HUDEP-2 (cell line): Measurements from ENCODE around the gene IGF2R.
"Not testable (repeated sequence)": the region's sequence is repeated elsewhere in the genome, so short reads cannot be mapped to it uniquely, and the experiment has no call there.

Experiments
- DNase-seq, 76 experiments: peaks; one replicate each; lab custom pipeline; 2025; ENCODE audit not compliant: unreplicated experiment in 76 of 76; lab: John Stamatoyannopoulos, UW

Gene IGF2R

DNA sequence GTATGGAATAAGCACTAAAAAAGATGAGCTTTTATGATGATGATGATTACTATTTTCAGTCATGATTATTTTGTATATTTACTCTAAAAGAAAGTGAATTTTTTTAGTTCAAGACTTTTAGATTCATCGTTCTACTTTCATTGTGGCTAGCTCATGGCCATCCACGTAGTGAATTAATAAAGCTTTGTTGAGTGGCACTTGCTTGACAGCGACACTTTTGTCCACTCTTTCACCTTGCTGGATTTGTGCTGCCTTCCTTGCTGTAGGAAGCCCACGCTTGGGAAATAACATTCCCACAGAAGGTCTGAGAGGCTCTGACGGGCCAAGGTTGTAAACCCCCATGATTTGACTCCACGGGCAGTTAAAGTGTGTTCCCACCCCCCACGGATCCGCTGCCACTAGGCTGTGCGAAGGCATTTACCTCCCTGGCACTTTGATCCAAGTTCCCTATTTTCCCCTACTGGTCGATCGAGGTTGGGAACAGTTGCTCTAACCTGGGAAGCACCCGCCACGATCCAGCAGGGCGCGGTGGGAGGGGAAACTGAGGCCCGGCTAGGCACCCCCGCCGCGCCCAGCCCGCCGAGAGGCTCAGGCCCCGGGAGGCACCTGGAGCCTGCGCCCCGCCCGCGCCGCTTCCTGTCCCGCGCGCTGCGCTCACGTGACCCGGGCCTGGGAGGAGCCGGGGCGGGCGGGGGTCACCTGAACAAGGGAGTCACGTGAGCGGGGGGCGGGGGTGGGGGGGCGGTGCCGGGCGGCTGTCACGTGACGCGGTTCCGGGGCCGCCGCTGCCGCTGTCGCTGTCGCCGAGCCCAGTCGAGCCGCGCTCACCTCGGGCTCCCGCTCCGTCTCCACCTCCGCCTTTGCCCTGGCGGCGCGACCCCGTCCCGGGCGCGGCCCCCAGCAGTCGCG is at the start of gene IGF2R:
Gene IGF2R (plus strand): TSS at position 788 of the 909 bp plus-strand sequence. CDS start 165 bp downstream, outside the sequence.
- DNase-seq, result peak in 74 of 76 experiments; percentile 55 to 98 (median 92)

DNA sequence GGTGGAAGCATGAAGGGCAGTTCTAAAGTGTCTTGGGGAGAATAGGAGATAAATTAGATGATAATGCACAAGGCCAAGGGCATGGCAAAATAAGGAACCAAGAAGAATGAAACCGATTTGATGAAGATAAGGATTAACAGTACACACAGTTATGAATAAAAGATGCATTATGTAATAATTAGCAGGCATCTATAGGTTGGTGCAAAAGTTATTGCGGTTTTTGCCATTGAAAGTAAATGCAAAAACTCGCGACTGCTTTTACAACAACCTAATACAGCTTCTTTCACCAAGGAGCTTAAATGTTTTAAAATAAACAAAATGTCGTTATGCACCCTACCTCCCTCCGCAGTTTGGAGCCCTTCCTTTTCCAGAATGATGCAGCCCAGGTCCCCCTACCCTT is 49.1 kb upstream of the IGF2R start:
- no peak for DNase-seq

DNA sequence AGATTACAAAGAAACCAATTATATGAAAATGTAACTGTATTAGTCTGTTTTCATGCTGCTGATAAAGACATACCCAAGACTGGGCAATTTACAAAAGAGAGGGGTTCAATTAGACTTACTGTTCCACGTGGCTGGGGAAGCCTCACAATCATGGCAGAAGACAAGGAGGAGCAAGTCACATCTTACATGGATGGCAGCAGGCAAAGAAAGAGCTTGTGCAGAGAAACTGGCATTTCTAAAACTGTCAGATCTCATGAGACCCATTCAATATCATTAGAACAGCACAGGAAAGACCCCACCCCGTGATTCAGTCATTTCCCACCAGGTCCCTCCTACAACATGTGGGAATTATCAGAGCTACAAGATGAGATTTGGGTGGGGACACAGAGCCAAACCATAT is 44.7 kb upstream of the IGF2R start:
- DNase-seq, result not testable (repeated sequence)

DNA sequence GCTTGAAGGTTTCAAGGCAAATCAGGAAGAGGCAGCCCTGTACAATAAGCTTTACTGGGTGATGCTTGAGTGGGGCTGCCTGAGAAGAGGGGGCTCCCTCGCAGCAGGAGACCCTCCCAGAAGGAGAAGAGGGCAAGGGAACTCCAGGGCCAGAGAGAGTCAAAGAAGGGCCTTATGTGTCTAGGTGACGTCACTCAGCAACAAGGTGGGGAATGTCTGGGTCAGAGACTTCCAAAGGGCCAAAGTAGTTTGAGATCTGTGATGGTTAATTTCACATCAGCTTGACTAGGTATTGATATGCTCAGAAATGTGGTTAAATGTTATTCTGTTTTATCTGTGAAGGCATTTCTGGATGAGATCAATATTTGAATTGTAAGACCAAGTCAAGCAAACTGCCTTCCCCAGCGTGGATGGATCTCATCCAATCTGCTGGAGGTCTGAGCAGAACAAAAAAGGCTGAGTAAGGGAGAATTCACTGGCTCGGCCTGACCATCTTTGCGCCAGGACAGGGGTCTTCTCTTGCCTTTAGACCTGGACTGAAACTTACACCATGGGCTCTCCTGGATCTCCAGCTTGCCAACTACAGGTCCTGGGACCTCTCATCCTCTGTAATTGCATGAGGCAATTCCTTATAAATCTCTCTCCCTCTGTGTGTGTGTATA is 42.2 kb upstream of the IGF2R start:
- DNase-seq, result no peak

GRCh38 chr6:159929819-159930218 is 39.1 kb upstream of the IGF2R start:
- DNase-seq, result peak in 38 of 76 experiments; percentile 7 to 42 (median 21)

DNA sequence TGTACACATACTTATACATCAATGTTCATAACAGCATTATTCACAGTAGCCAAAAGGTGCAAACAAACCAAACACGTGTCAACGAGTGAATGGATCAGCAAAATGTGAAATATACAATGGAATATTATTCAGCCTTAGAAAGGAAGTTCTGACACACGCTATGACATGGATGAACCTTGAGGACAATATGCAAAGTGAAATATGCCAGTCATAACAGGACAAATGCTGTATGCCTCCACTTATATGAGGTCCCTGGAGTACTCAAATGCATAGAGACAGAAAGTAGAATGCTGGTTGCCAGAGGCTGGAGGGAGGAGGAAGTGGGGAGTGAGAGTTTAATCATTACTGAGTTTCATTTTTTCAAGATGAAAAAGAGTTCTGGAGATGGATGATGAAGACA is 37.8 kb upstream of the IGF2R start:
- no peak for DNase-seq

GRCh38 chr6:159931846-159932245 is 37.0 kb upstream of the IGF2R start:
- no peak for DNase-seq

- DNase-seq, result no peak
Observed at GRCh38 chr6:159933077-159933476, 35.8 kb upstream of the IGF2R start.

GRCh38 chr6:159934181-159934580 is 34.7 kb upstream of the IGF2R start:
- no peak for DNase-seq

GRCh38 chr6:159935065-159935464 is 33.8 kb upstream of the IGF2R start:
- no peak for DNase-seq

GRCh38 chr6:159935633-159936032 is 33.2 kb upstream of the IGF2R start:
- DNase-seq, result no peak

GRCh38 chr6:159939591-159940016 is 29.3 kb upstream of the IGF2R start:
- DNase-seq, result peak in 3 of 76 experiments; percentile 16 to 24 (median 17)

DNA sequence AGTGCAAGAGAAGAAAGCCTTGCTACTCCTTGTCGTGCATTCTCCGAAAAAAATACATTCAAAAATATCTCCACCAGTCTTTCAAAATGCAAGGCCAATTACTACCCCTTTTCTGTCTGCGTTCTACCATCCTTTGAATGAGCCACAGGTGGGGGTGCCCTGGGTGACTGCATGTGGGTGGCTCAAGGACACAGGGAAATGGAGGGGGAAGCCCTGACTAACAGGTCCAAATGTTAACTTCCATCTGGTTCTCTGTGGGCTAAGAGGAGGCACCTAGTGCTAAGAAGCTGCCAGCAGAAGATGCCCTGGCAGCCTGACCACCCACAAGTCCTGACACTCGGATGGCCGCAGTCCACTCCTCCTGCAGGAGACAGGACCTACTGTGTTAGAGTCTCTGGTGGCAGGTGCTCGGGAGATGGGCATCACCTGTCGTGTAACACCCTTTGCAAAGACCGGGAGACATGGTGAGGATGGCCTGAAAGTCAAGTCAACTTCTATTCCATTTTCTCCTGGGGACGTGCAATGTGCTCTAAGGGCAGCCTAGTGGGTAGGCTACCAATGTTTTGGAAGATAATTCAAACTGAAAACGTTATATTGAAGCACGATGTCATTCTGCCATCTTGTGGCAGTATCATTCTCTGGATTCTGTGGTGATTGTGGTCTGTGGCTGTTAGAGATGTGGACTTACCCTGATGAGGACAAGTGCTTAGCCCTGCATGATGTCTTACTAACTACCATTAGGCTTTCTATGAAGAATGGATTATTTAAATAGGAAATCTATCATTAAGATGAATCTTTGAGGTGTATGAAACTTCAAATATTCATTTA is 27.4 kb upstream of the IGF2R start:
- DNase-seq, result peak in 18 of 76 experiments; percentile 9 to 51 (median 24)

DNA sequence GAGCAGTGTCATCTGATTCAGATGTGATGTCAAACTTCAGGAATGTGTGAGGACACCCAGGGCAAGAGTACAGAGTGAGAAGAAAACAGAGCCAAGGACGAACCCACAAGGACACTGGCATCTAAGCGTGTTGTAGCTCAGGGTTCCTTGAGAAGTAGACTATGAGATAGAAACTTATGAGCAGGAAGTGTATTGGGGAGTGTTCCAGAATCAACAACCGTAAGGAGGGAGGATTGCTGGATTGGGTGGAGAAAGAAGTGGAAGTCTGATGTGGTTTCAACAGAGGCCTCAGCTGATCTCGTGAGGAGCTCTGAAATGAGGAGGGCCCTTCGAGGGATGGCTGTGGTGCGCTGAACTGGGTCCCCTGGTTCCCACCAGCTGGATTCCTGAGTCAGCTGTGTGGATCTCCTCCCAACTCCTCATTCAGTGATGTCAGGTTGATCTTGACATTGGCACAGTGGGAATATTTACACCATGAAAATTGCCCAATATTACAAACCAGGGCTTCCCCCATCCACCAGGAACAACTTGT is 25.7 kb upstream of the IGF2R start:
- DNase-seq, result no peak

GRCh38 chr6:159943968-159944598 is 24.8 kb upstream of the IGF2R start:
- DNase-seq, result no peak

DNA sequence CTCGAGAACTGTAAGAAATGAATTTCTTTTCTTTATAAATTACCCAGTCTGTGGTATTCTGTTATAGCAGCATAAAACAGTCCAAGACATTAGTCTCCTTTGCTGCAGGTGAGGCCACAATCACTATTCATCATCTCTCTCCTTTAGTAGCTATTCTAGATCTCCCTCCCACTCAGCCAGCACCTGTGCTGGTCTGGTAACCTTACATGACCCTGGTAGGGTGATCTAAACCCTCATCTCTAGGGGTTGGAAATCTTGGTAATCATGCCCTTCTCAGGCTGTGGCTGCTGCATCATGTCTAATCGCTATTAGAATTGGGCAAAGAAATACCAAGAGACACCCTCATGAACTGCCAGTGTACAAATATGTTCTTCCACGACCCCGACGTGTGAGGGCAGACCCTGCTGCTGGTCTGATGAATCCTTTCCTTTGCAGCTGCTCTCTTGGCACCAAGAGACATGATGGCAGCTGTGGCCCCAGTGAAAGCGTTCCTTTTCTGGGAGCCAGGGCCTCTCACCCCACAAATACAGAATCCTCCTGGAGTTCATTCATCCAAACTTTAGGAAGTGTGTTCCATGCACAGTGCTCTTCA is 23.0 kb upstream of the IGF2R start:
- no peak for DNase-seq

GRCh38 chr6:159946912-159947311 is 22.0 kb upstream of the IGF2R start:
- DNase-seq, result no peak

DNA sequence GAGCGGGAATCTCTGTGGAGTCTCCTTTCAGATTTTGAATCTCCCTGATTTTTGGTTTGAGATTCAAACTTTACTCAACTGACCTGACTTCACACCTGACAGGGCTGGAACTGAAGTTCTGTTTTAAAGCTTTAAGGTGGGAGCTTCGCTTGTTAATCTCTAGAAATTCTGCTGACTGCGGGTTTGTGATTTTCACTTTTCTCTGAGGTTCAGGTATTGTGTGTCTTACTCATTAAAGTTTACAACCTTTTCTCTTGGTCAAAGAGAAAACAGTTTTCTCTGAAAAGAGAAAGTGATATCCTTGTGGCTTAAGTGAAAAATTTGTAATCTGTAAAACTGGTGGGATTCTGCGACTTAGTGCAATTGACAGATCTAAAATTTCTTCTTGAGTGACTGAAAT is 20.7 kb upstream of the IGF2R start:
- DNase-seq, result no peak

DNA sequence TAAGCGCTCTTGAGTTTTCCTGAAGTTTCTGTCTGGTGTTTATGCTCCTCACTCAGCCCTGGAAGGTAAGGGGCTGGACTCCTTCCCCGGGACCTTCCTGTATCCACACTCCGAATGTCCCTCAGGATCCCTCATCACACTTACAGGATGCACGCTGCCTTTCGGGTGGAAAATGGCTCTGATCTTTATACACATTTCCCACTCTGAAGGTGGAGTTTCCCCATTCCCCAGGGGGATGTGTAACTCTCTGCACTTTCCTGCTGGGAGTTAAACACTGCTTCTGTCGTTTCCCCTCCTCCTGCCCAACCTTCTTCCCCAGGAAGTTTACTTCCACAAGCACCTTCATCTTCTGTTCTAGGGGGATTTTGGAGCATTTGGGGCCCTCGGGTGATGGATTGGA is 17.1 kb upstream of the IGF2R start:
- DNase-seq, result no peak
